ENCODE data around the gene ITGAD.
"Not testable (repeated sequence)": the region's sequence is repeated elsewhere in the genome, so short reads cannot be mapped to it uniquely, and the experiment has no call there.

The ITGAD gene

DNA sequence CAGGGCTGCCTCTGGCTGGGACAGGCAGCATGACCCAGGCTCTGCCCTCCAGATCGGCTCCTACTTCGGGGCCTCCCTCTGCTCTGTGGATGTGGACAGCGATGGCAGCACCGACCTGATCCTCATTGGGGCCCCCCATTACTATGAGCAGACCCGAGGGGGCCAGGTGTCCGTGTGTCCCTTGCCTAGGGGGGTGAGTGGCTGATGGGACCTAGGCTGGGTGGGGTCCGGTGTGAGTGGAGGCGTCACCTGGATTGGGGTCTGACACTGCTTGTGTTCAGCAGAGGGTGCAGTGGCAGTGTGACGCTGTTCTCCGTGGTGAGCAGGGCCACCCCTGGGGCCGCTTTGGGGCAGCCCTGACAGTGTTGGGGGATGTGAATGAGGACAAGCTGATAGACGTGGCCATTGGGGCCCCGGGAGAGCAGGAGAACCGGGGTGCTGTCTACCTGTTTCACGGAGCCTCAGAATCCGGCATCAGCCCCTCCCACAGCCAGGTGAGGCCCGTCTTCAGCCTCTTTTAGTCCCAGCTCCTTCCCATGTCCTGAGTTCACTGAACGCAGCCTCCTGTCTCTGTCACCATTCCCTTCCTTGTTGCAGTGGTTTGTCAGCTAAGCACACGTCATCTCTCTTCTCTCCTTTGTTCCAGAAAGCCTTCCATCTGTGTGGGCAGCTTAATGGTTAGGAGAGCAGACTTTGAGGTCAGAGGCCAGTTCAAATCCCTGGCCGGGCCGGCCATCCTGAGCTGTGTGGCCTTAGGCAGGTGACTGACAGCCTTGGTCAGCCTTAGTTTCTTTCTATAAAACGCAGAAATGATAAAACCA is 18.1 kb downstream of the ITGAD start:
- Histone ChIP-seq H3K27me3 (ENCODE audit: control insufficient read depth, insufficient read depth, low read length) (no peaks in the 10 kb centered on the region), H3K4me3 (ENCODE audit: low read length) (no peak overlapping the region), H3K36me3 (ENCODE audit: control insufficient read depth, low read depth, low read length) (no peaks in the 10 kb centered on the region), H3K27ac (ENCODE audit: low read length) (no peak overlapping the region), H3K4me1 (ENCODE audit: control insufficient read depth, low read depth, low read length) (no peaks in the 10 kb centered on the region), H3K9me3 (ENCODE audit: control insufficient read depth, low read depth, low read length) (no peaks in the 10 kb centered on the region), H3K9ac (ENCODE audit: low read length) (no peak overlapping the region)

GRCh38 chr16:31412750-31413149 is 19.6 kb downstream of the ITGAD start:
- no peaks in the 10 kb centered on the region for H3K27me3 ChIP-seq (ENCODE audit: control insufficient read depth, insufficient read depth, low read length)
- H3K9me3 ChIP-seq (ENCODE audit: control insufficient read depth, low read depth, low read length), result no peaks in the 10 kb centered on the region
- H3K36me3 ChIP-seq (ENCODE audit: control insufficient read depth, low read depth, low read length), result no peaks in the 10 kb centered on the region

DNA sequence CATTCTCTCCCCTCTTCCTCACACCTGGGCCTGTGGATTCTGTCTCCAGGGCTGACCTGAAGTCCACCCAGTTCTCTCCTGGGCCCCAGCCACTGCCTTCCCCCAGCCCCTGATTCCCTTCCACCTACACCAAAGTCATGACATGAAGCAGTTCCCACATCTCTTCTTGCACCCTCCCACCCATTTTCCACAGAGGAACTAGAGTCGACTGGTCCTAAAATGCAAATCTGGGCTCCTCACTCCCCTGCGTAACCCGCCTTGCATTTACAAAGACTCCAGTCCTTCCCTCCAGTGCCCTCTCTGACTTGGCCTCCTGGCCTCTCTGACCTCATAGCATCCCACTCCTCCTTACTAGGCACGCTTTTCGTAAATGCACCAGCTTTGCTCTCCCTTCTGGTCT is 20.2 kb downstream of the ITGAD start:
- Histone ChIP-seq H3K9ac (ENCODE audit: low read length) (no peak overlapping the region), H3K27me3 (ENCODE audit: control insufficient read depth, insufficient read depth, low read length) (no peaks in the 10 kb centered on the region), H3K27ac (ENCODE audit: low read length) (no peak overlapping the region)

More at GRCh38 chr16:31412750-31413149, 19.6 kb downstream of the ITGAD start:
- Histone ChIP-seq H3K27ac (ENCODE audit: low read length) (no peak overlapping the region), H3K9ac (ENCODE audit: low read length) (no peak overlapping the region), H3K4me3 (ENCODE audit: low read length) (no peak overlapping the region), H3K4me1 (ENCODE audit: control insufficient read depth, low read depth, low read length) (no peaks in the 10 kb centered on the region)

GRCh38 chr16:31413943-31414342 is 20.8 kb downstream of the ITGAD start:
- Histone ChIP-seq H3K4me1 (ENCODE audit: control insufficient read depth, low read depth, low read length) (no peaks in the 10 kb centered on the region), H3K9ac (ENCODE audit: low read length) (no peak overlapping the region), H3K27ac (ENCODE audit: low read length) (no peak overlapping the region), H3K27me3 (ENCODE audit: control insufficient read depth, insufficient read depth, low read length) (no peaks in the 10 kb centered on the region), H3K9me3 (ENCODE audit: control insufficient read depth, low read depth, low read length) (no peaks in the 10 kb centered on the region), H3K4me3 (ENCODE audit: low read length) (no peak overlapping the region), H3K36me3 (ENCODE audit: control insufficient read depth, low read depth, low read length) (no peaks in the 10 kb centered on the region)

More for the DNA sequence above, 20.2 kb downstream of the ITGAD start:
- Histone ChIP-seq H3K9me3 (ENCODE audit: control insufficient read depth, low read depth, low read length) (no peaks in the 10 kb centered on the region), H3K4me1 (ENCODE audit: control insufficient read depth, low read depth, low read length) (no peaks in the 10 kb centered on the region), H3K36me3 (ENCODE audit: control insufficient read depth, low read depth, low read length) (no peaks in the 10 kb centered on the region), H3K4me3 (ENCODE audit: low read length) (no peak overlapping the region)

- H3K4me1 ChIP-seq (ENCODE audit: control insufficient read depth, low read depth, low read length), result no peaks in the 10 kb centered on the region
- no peaks in the 10 kb centered on the region for H3K36me3 ChIP-seq (ENCODE audit: control insufficient read depth, low read depth, low read length)
- H3K27ac ChIP-seq (ENCODE audit: low read length), result no peak overlapping the region
- no peak overlapping the region for H3K4me3 ChIP-seq (ENCODE audit: low read length)
- no peak overlapping the region for H3K9ac ChIP-seq (ENCODE audit: low read length)
- no peaks in the 10 kb centered on the region for H3K27me3 ChIP-seq (ENCODE audit: control insufficient read depth, insufficient read depth, low read length)
- H3K9me3 ChIP-seq (ENCODE audit: control insufficient read depth, low read depth, low read length), result no peaks in the 10 kb centered on the region
Observed at GRCh38 chr16:31414706-31415105, 21.6 kb downstream of the ITGAD start.

DNA sequence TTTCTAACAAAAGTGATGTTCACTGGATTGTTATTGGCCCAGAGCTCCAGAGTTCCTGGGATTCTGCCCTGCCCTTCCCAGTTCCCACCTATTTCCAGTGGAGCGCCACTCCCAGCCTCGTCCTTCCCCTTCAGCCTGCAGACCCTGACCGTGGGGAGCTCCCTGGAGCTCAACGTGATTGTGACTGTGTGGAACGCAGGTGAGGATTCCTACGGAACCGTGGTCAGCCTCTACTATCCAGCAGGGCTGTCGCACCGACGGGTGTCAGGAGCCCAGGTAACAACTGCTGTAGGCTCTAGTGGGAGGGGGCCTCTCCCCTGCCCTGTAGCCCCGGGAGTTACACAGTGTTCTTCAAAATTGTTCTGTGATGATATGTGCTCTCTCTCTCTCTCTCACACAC is 23.2 kb downstream of the ITGAD start:
- H3K36me3 ChIP-seq (ENCODE audit: control insufficient read depth, low read depth, low read length), result no peaks in the 10 kb centered on the region
- H3K9me3 ChIP-seq (ENCODE audit: control insufficient read depth, low read depth, low read length), result no peaks in the 10 kb centered on the region
- H3K4me3 ChIP-seq (ENCODE audit: low read length), result no peak overlapping the region
- H3K27ac ChIP-seq (ENCODE audit: low read length), result no peak overlapping the region
- no peaks in the 10 kb centered on the region for H3K27me3 ChIP-seq (ENCODE audit: control insufficient read depth, insufficient read depth, low read length)
- H3K4me1 ChIP-seq (ENCODE audit: control insufficient read depth, low read depth, low read length), result no peaks in the 10 kb centered on the region
- no peak overlapping the region for H3K9ac ChIP-seq (ENCODE audit: low read length)

GRCh38 chr16:31417036-31417435 is 23.9 kb downstream of the ITGAD start:
- not testable (repeated sequence) for H3K9me3 ChIP-seq (ENCODE audit: control insufficient read depth, low read depth, low read length); H3K9ac ChIP-seq (ENCODE audit: low read length); H3K27ac ChIP-seq (ENCODE audit: low read length); H3K36me3 ChIP-seq (ENCODE audit: control insufficient read depth, low read depth, low read length); H3K27me3 ChIP-seq (ENCODE audit: control insufficient read depth, insufficient read depth, low read length); H3K4me3 ChIP-seq (ENCODE audit: low read length); H3K4me1 ChIP-seq (ENCODE audit: control insufficient read depth, low read depth, low read length)

DNA sequence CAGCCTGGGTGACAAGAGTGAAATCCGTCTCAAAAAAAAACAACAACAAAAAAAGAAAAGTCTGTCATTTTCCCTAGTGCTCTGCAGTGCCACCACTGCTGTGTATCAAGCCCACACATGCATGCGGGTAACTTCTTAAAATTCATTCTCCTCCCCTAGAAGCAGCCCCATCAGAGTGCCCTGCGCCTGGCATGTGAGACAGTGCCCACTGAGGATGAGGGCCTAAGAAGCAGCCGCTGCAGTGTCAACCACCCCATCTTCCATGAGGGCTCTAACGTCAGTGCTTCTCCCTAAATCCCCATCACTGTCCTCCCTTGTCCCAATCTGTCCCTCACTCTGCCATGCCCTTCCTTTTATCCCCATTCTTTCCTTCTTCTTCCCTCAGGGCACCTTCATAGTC is 24.8 kb downstream of the ITGAD start:
- no peaks in the 10 kb centered on the region for H3K9me3 ChIP-seq (ENCODE audit: control insufficient read depth, low read depth, low read length)

DNA sequence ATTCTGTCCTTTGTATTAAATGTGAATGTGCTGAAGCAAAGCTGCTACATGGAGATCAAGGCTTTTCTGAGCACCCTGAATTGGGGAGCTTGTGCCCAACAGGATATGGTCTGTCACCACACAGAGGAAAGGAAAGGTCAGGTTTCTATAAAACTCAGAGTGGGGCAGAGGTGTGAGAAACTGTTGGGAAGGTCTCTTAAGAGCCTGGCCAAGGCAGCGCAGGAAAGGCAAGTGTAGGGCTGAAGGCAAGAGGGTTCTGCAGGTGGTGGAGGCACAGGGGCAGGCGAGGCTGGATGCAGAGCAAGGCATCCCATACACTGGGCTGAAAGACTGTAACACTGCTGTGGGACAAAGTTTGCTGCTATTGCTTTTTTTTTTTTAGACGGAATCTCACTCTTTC is 26.9 kb downstream of the ITGAD start:
- no peak overlapping the region for H3K9ac ChIP-seq (ENCODE audit: low read length)
- H3K4me1 ChIP-seq (ENCODE audit: control insufficient read depth, low read depth, low read length), result no peaks in the 10 kb centered on the region
- no peaks in the 10 kb centered on the region for H3K27me3 ChIP-seq (ENCODE audit: control insufficient read depth, insufficient read depth, low read length)
- no peaks in the 10 kb centered on the region for H3K36me3 ChIP-seq (ENCODE audit: control insufficient read depth, low read depth, low read length)
- no peak overlapping the region for H3K4me3 ChIP-seq (ENCODE audit: low read length)
- H3K9me3 ChIP-seq (ENCODE audit: control insufficient read depth, low read depth, low read length), result no peaks in the 10 kb centered on the region
- H3K27ac ChIP-seq (ENCODE audit: low read length), result no peak overlapping the region

More for the DNA sequence above, 24.8 kb downstream of the ITGAD start:
- H3K4me1 ChIP-seq (ENCODE audit: control insufficient read depth, low read depth, low read length), result no peaks in the 10 kb centered on the region
- no peaks in the 10 kb centered on the region for H3K36me3 ChIP-seq (ENCODE audit: control insufficient read depth, low read depth, low read length)
- H3K9ac ChIP-seq (ENCODE audit: low read length), result no peak overlapping the region
- H3K27ac ChIP-seq (ENCODE audit: low read length), result no peak overlapping the region
- no peaks in the 10 kb centered on the region for H3K27me3 ChIP-seq (ENCODE audit: control insufficient read depth, insufficient read depth, low read length)
- H3K4me3 ChIP-seq (ENCODE audit: low read length), result no peak overlapping the region

- Histone ChIP-seq H3K27me3 (ENCODE audit: control insufficient read depth, insufficient read depth, low read length) (no peaks in the 10 kb centered on the region), H3K36me3 (ENCODE audit: control insufficient read depth, low read depth, low read length) (no peaks in the 10 kb centered on the region), H3K9ac (ENCODE audit: low read length) (no peak overlapping the region), H3K4me3 (ENCODE audit: low read length) (no peak overlapping the region), H3K9me3 (ENCODE audit: control insufficient read depth, low read depth, low read length) (no peaks in the 10 kb centered on the region), H3K27ac (ENCODE audit: low read length) (no peak overlapping the region), H3K4me1 (ENCODE audit: control insufficient read depth, low read depth, low read length) (no peaks in the 10 kb centered on the region)
Observed at GRCh38 chr16:31421587-31421986, 28.5 kb downstream of the ITGAD start.

- H3K27ac ChIP-seq (ENCODE audit: low read length), result no peak overlapping the region
- H3K4me1 ChIP-seq (ENCODE audit: control insufficient read depth, low read depth, low read length), result no peaks in the 10 kb centered on the region
- H3K27me3 ChIP-seq (ENCODE audit: control insufficient read depth, insufficient read depth, low read length), result no peaks in the 10 kb centered on the region
- no peaks in the 10 kb centered on the region for H3K36me3 ChIP-seq (ENCODE audit: control insufficient read depth, low read depth, low read length)
- H3K9ac ChIP-seq (ENCODE audit: low read length), result no peak overlapping the region
- H3K4me3 ChIP-seq (ENCODE audit: low read length), result no peak overlapping the region
- H3K9me3 ChIP-seq (ENCODE audit: control insufficient read depth, low read depth, low read length), result no peaks in the 10 kb centered on the region
Observed at GRCh38 chr16:31423241-31423640, 30.1 kb downstream of the ITGAD start.

DNA sequence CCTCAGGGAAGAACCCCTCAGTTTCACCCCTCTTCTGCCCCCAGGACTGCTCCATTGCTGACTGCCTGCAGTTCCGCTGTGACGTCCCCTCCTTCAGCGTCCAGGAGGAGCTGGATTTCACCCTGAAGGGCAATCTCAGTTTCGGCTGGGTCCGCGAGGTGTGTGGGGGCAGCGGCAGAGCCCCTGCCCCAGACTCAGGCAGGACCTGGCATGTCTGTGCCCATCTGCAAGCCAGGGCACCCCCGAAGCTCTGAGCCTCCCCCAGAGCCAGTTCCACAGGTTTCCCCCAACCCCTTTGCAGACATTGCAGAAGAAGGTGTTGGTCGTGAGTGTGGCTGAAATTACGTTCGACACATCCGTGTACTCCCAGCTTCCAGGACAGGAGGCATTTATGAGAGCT is 30.7 kb downstream of the ITGAD start:
- Histone ChIP-seq H3K9me3 (ENCODE audit: control insufficient read depth, low read depth, low read length) (no peaks in the 10 kb centered on the region), H3K4me3 (ENCODE audit: low read length) (no peak overlapping the region), H3K4me1 (ENCODE audit: control insufficient read depth, low read depth, low read length) (no peaks in the 10 kb centered on the region), H3K36me3 (ENCODE audit: control insufficient read depth, low read depth, low read length) (no peaks in the 10 kb centered on the region), H3K27me3 (ENCODE audit: control insufficient read depth, insufficient read depth, low read length) (no peaks in the 10 kb centered on the region), H3K27ac (ENCODE audit: low read length) (no peak overlapping the region), H3K9ac (ENCODE audit: low read length) (no peak overlapping the region)
